SK-N-SH (cell line): Measurements from ENCODE around the gene MAST2. TPM values are rescaled to one million over a fixed set of nuclear protein-coding genes. Genes with fewer than 3 reads are reported as not detected.

Experiments used
- CTCF ChIA-PET: fragments of 300-600, 350-600 bp; formaldehyde crosslinking; extraction: SDS; loops from one replicate; lab custom pipeline; 2021; lab: Yijun Ruan, JAX
- POLR2A ChIA-PET: fragments of 350-600 bp; sonication (Branson Sonifier 250); formaldehyde crosslinking; extraction: SDS; loops from one replicate; lab custom pipeline; 2020; ENCODE audit warnings: antibody characterized with exemption, inconsistent platforms; lab: Yijun Ruan, JAX
- DNase-seq: peaks from one replicate; pipeline ENCODE4 v3.0.0; 2012
- H2AFZ ChIP-seq: fragments of 200-600 bp; sonication (generic); 2 replicates; pipeline ENCODE4 v1.8.1; 2016; ENCODE audit warnings: antibody characterized with exemption, mild to moderate bottlenecking, low read depth
- H3F3A ChIP-seq: fragments of 200-600 bp; sonication (generic); replicated peaks from 2 replicates; pipeline ENCODE3; 2016; ENCODE audit warnings: antibody characterized with exemption, mild to moderate bottlenecking; ENCODE audit not compliant: insufficient read depth
- H3K27ac ChIP-seq, 2 experiments: fragments of 200-500 bp in 1 of 2; fragments of 200-600 bp in 1 of 2; sonication (Bioruptor generic) in 1 of 2; sonication (generic), shearing (Covaris generic) in 1 of 2; 2 replicates each; pipeline versions ENCODE4 v1.5.1 to v1.6.1; 2014 to 2016; ENCODE audit warnings: low read depth in 2 of 2, inconsistent platforms in 1 of 2, low read length in 1 of 2, mild to moderate bottlenecking in 1 of 2, mixed read lengths in 1 of 2
- H3K27me3 ChIP-seq: fragments of 200-600 bp; sonication (generic), shearing (Covaris generic); 2 replicates; pipeline ENCODE4 v1.6.1; 2016; ENCODE audit warnings: mixed run types; ENCODE audit not compliant: insufficient read depth
- H3K36me3 ChIP-seq, 2 experiments: fragments of 200-500 bp in 1 of 2; fragments of 200-600 bp in 1 of 2; sonication (Bioruptor generic) in 1 of 2; sonication (generic) in 1 of 2; replicated peaks in 1 of 2; 2 replicates each; pipeline versions ENCODE3 to v1.5.1; 2014 to 2016; ENCODE audit warnings: low read length in 1 of 2, mild to moderate bottlenecking in 1 of 2; ENCODE audit not compliant: insufficient read depth in 2 of 2, control insufficient read depth in 1 of 2
- H3K4me1 ChIP-seq, 2 experiments: fragments of 200-500 bp in 1 of 2; fragments of 200-600 bp in 1 of 2; sonication (Bioruptor generic) in 1 of 2; sonication (generic), shearing (Covaris generic) in 1 of 2; 2 replicates each; pipeline versions ENCODE4 v1.5.1 to v1.6.1; 2014 to 2016; ENCODE audit warnings: low read depth in 1 of 2, low read length in 1 of 2, mixed run types in 1 of 2; ENCODE audit not compliant: insufficient read depth in 2 of 2, control insufficient read depth in 1 of 2
- H3K4me2 ChIP-seq: fragments of 200-600 bp; sonication (generic), shearing (Covaris generic); 2 replicates; pipeline ENCODE4 v1.6.1; 2017; ENCODE audit warnings: mixed run types
- H3K4me3 ChIP-seq, 2 experiments: fragments of 200-500 bp in 1 of 2; fragments of 200-600 bp in 1 of 2; sonication (Bioruptor generic) in 1 of 2; sonication (generic), shearing (Covaris generic) in 1 of 2; 2 replicates each; pipeline versions ENCODE4 v1.5.1 to v1.8.1; 2014 to 2016; ENCODE audit warnings: low read depth in 2 of 2, inconsistent platforms in 1 of 2, low read length in 1 of 2, mild to moderate bottlenecking in 1 of 2, mixed read lengths in 1 of 2, moderate library complexity in 1 of 2
- H3K79me2 ChIP-seq: fragments of 200-600 bp; sonication (generic); 2 replicates; pipeline ENCODE4 v1.8.1; 2017; ENCODE audit warnings: mild to moderate bottlenecking; ENCODE audit not compliant: insufficient read depth
- H3K9ac ChIP-seq: fragments of 200-600 bp; sonication (generic); 2 replicates; pipeline ENCODE4 v1.6.1; 2017; ENCODE audit warnings: mixed run types
- H3K9me2 ChIP-seq: fragments of 200-600 bp; sonication (generic); 2 replicates; pipeline ENCODE4 v1.6.1; 2017; ENCODE audit warnings: mixed run types
- H3K9me3 ChIP-seq: fragments of 200-600 bp; sonication (generic); 2 replicates; pipeline ENCODE4 v1.6.1; 2017; ENCODE audit warnings: mixed run types, mild to moderate bottlenecking, moderate library complexity
- H4K20me1 ChIP-seq: fragments of 200-600 bp; sonication (generic); 2 replicates; pipeline ENCODE4 v1.6.1; 2017; ENCODE audit warnings: mild to moderate bottlenecking, mixed run types; ENCODE audit not compliant: insufficient read depth
- EP300 ChIP-seq, 2 experiments: IDR thresholded peaks; 2 replicates each; pipeline versions ENCODE4 v1.4.0 to v1.6.1; 2012; ENCODE audit warnings: borderline replicate concordance in 1 of 2, low read depth in 1 of 2, low read length in 1 of 2
- EZH2phosphoT487 ChIP-seq: fragments of 200-600 bp; sonication (generic); IDR thresholded peaks from 2 replicates; pipeline ENCODE4 v1.6.1; 2017; ENCODE audit warnings: low read depth, mixed run types, mild to moderate bottlenecking, antibody characterized with exemption, moderate library complexity, borderline replicate concordance
- FOXJ3 ChIP-seq: sonication (generic); formaldehyde crosslinking; IDR thresholded peaks from 2 replicates; pipeline ENCODE4 v1.5.1; 2020; ENCODE audit warnings: mild to moderate bottlenecking, missing genetic modification reagents
- GATA2 ChIP-seq: sonication (generic); formaldehyde crosslinking; IDR thresholded peaks from 2 replicates; pipeline ENCODE4 v1.5.0; 2020; ENCODE audit warnings: mild to moderate bottlenecking, missing genetic modification reagents
- JUND ChIP-seq: IDR thresholded peaks from 2 replicates; pipeline ENCODE4 v1.4.0; 2012
- MEF2A ChIP-seq: IDR thresholded peaks from 2 replicates; pipeline ENCODE4 v1.4.0; 2012; ENCODE audit warnings: low read depth, borderline replicate concordance
- NFIC ChIP-seq: IDR thresholded peaks from 2 replicates; pipeline ENCODE4 v1.4.0; 2012; ENCODE audit warnings: borderline replicate concordance
- POLR2AphosphoS5 ChIP-seq: IDR thresholded peaks from 2 replicates; pipeline ENCODE4 v1.6.1; 2012; ENCODE audit warnings: low read depth, low read length
- RCOR1 ChIP-seq: fragments of 150-350 bp; IDR thresholded peaks from 2 replicates; pipeline ENCODE4 v1.6.1; 2017; ENCODE audit warnings: antibody characterized with exemption, low read length
- USF2 ChIP-seq: fragments of 150-350 bp; IDR thresholded peaks from 2 replicates; pipeline ENCODE4 v1.6.1; 2017; ENCODE audit warnings: antibody characterized with exemption, low read length, low read depth, borderline replicate concordance
- YY1 ChIP-seq: IDR thresholded peaks from 2 replicates; pipeline ENCODE4 v1.4.0; 2012; ENCODE audit warnings: low read depth, mild to moderate bottlenecking
- WGBS: methylation state at CpG from one replicate; pipeline ENCODE4 v1.1.6; 2017; ENCODE audit warnings: low lambda C conversion rate; 5-methylcytosine and 5-hydroxymethylcytosine counted together
- polyA plus RNA-seq, 3 experiments: library from polyadenylated mRNA; depleted of rRNA; stranded (reverse); fragments of >200 nt; gene quantifications; 2 replicates each; pipeline ENCODE4 v1.2.3, GENCODE V29; 2012
- TF ChIP-seq, protein P1 (sequence below): IDR thresholded peaks from 2 replicates; pipeline ENCODE4 v1.4.0; 2012; ENCODE audit warnings: low read depth
- TF ChIP-seq, protein P2 (sequence below): IDR thresholded peaks from 2 replicates; pipeline ENCODE4 v1.4.0; 2012; ENCODE audit warnings: low read depth, borderline replicate concordance
- TF ChIP-seq, protein P3 (sequence below): IDR thresholded peaks from 2 replicates; pipeline ENCODE4 v1.4.0; 2012; ENCODE audit warnings: low read depth, borderline replicate concordance

The MAST2 gene
- polyA plus RNA-seq, 1 of the 3 experiments (the other 2 are of a cell fraction), result 53.4 TPM

- no peak overlapping the region for H3K4me2 ChIP-seq
- H4K20me1 ChIP-seq, result no peaks in the 10 kb centered on the region
- no peak for DNase-seq
- peak overlapping the region; percentile 21; the same call in 1 of the 2 replicates for H2AFZ ChIP-seq
- no peak overlapping the region for H3K4me3 ChIP-seq
- H3K9me3 ChIP-seq, result no peaks in the 10 kb centered on the region
- no peaks in the 10 kb centered on the region for H3K27me3 ChIP-seq
- CTCF ChIA-PET, result no interaction called here
- POLR2A ChIA-PET, result no interaction called here
- H3K9me2 ChIP-seq, result no peaks in the 10 kb centered on the region
- 72% methylated on average over 7 of the region's 7 CpGs for WGBS
- no peak overlapping the region for H3K9ac ChIP-seq
- no peaks in the 10 kb centered on the region for H3F3A ChIP-seq
- no peak for TF ChIP-seq RCOR1
- TF ChIP-seq GATA2 (CRISPR knock-in tag), result no peak
- TF ChIP-seq, protein P1, sequence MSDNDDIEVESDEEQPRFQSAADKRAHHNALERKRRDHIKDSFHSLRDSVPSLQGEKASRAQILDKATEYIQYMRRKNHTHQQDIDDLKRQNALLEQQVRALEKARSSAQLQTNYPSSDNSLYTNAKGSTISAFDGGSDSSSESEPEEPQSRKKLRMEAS, result no peak
- TF ChIP-seq MEF2A, result no peak
- TF ChIP-seq POLR2AphosphoS5, result no peak
- TF ChIP-seq EZH2phosphoT487, result no peak
- TF ChIP-seq FOXJ3 (CRISPR knock-in tag), result no peak
- TF ChIP-seq, protein P2, sequence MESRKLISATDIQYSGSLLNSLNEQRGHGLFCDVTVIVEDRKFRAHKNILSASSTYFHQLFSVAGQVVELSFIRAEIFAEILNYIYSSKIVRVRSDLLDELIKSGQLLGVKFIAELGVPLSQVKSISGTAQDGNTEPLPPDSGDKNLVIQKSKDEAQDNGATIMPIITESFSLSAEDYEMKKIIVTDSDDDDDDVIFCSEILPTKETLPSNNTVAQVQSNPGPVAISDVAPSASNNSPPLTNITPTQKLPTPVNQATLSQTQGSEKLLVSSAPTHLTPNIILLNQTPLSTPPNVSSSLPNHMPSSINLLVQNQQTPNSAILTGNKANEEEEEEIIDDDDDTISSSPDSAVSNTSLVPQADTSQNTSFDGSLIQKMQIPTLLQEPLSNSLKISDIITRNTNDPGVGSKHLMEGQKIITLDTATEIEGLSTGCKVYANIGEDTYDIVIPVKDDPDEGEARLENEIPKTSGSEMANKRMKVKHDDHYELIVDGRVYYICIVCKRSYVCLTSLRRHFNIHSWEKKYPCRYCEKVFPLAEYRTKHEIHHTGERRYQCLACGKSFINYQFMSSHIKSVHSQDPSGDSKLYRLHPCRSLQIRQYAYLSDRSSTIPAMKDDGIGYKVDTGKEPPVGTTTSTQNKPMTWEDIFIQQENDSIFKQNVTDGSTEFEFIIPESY, result no peak
- TF ChIP-seq NFIC, result no peak
- no peak for TF ChIP-seq USF2
- no peak for TF ChIP-seq EP300 (IDR thresholded peaks at IDR 0.05; ENCODE audit: borderline replicate concordance in 1 of 2, low read depth in 1 of 2, low read length in 1 of 2)
- no peak for TF ChIP-seq YY1
- TF ChIP-seq JUND, result no peak
- TF ChIP-seq, protein P3, sequence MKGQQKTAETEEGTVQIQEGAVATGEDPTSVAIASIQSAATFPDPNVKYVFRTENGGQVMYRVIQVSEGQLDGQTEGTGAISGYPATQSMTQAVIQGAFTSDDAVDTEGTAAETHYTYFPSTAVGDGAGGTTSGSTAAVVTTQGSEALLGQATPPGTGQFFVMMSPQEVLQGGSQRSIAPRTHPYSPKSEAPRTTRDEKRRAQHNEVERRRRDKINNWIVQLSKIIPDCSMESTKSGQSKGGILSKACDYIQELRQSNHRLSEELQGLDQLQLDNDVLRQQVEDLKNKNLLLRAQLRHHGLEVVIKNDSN, result no peak
- no peaks in the 10 kb centered on the region for H3K36me3 ChIP-seq
- H3K27ac ChIP-seq, result no peak overlapping the region
- no peaks in the 10 kb centered on the region for H3K79me2 ChIP-seq
- H3K4me1 ChIP-seq, result no peaks in the 10 kb centered on the region; a peak in 1 of 4 replicates
Measured at GRCh38 chr1:45793942-45794604, 9.3 kb upstream of the MAST2 start.
